PC-9 (cell line): Measurements from ENCODE around the gene ATP10A. TPM values are rescaled to one million over a fixed set of nuclear protein-coding genes. Genes with fewer than 3 reads are reported as not detected.

ENCODE experiments used
- BruUV-seq: library from RNA; stranded (reverse); fragments of 400-500 nt; replicated peaks from 2 replicates; lab custom pipeline; 2021; lab: Mats Ljungman, UMichigan
- CTCF ChIA-PET: fragments of 300-600 bp; sonication (Branson Sonifier 250); formaldehyde crosslinking; loops from one replicate; lab custom pipeline; 2022; ENCODE audit warnings: antibody characterized with exemption; lab: Charles Lee
- POLR2A ChIA-PET: fragments of 300-600 bp; sonication (Branson Sonifier 250); formaldehyde crosslinking; loops from one replicate; lab custom pipeline; 2022; ENCODE audit warnings: antibody characterized with exemption; ENCODE audit not compliant: unreplicated experiment; lab: Charles Lee
- DNase-seq, 2 experiments: peaks; one replicate each; pipeline versions ENCODE4 v3.0.0 to v3.0.0-alpha.2; 2015 to 2022; ENCODE audit warnings: mixed read lengths in 1 of 2
- H2AFZ ChIP-seq: fragments of 200-600 bp; sonication (generic); 2 replicates; pipeline ENCODE4 v1.8.1; 2017; ENCODE audit warnings: antibody characterized with exemption
- H3F3A ChIP-seq: fragments of 200-600 bp; sonication (generic); 2 replicates; pipeline ENCODE4 v1.8.1; 2017; ENCODE audit warnings: antibody characterized with exemption, mild to moderate bottlenecking, low read depth; ENCODE audit not compliant: insufficient read depth
- H3K27ac ChIP-seq: fragments of 200-600 bp; sonication (generic); 2 replicates; pipeline ENCODE4 v1.6.1; 2016; ENCODE audit warnings: mixed run types
- H3K27me3 ChIP-seq: fragments of 200-600 bp; sonication (generic); 2 replicates; pipeline ENCODE4 v1.6.1; 2016; ENCODE audit warnings: low read depth, mixed run types; ENCODE audit not compliant: insufficient read depth
- H3K36me3 ChIP-seq: fragments of 200-600 bp; sonication (generic); 2 replicates; pipeline ENCODE4 v1.6.1; 2016; ENCODE audit warnings: low read depth, mixed run types
- H3K4me1 ChIP-seq: fragments of 200-600 bp; sonication (generic); replicated peaks from 2 replicates; pipeline ENCODE4 v1.6.1; 2016; ENCODE audit warnings: mixed run types; ENCODE audit not compliant: insufficient read depth
- H3K4me2 ChIP-seq: fragments of 200-600 bp; sonication (generic); 2 replicates; pipeline ENCODE4 v1.6.1; 2017; ENCODE audit warnings: mixed run types
- H3K4me3 ChIP-seq: fragments of 200-600 bp; sonication (generic); 2 replicates; pipeline ENCODE4 v1.6.1; 2016; ENCODE audit warnings: mixed run types
- H3K79me2 ChIP-seq: fragments of 200-600 bp; sonication (generic); 2 replicates; pipeline ENCODE4 v1.6.1; 2017; ENCODE audit warnings: low read depth, mixed run types
- H3K9me2 ChIP-seq: fragments of 200-600 bp; sonication (generic); 2 replicates; pipeline ENCODE4 v1.8.1; 2017; ENCODE audit warnings: mild to moderate bottlenecking; ENCODE audit not compliant: insufficient read depth
- H3K9me3 ChIP-seq: fragments of 200-600 bp; sonication (generic); 2 replicates; pipeline ENCODE4 v1.8.1; 2016; ENCODE audit warnings: low read depth; ENCODE audit not compliant: insufficient read depth
- H4K20me1 ChIP-seq: fragments of 200-600 bp; sonication (generic); 2 replicates; pipeline ENCODE4 v1.8.1; 2017; ENCODE audit not compliant: insufficient read depth
- EZH2 ChIP-seq: fragments of 200-600 bp; sonication (generic); IDR thresholded peaks from 2 replicates; pipeline ENCODE4 v1.8.0; 2017; ENCODE audit warnings: antibody characterized with exemption, low read depth
- intact Hi-C: fragments of 100-400 bp; cut with micrococcal nuclease; formaldehyde crosslinking; loops from one replicate; pipeline ENCODE4 v1.10.0; 2022; ENCODE audit not compliant: unreplicated experiment
- total RNA-seq: library from RNA; stranded (reverse); gene quantifications from 2 replicates; pipeline ENCODE4 v1.2.3, GENCODE V29; 2021
- TF ChIP-seq, protein P1 (sequence below): fragments of 200-600 bp; sonication (generic); conservative IDR thresholded peaks from 2 replicates; pipeline ENCODE4 v1.6.1; 2017; ENCODE audit warnings: mixed run types, antibody characterized with exemption, mild to moderate bottlenecking, moderate library complexity

The ATP10A gene
- total RNA-seq, 1 experiment from 2014 or later, result not detected

DNA sequence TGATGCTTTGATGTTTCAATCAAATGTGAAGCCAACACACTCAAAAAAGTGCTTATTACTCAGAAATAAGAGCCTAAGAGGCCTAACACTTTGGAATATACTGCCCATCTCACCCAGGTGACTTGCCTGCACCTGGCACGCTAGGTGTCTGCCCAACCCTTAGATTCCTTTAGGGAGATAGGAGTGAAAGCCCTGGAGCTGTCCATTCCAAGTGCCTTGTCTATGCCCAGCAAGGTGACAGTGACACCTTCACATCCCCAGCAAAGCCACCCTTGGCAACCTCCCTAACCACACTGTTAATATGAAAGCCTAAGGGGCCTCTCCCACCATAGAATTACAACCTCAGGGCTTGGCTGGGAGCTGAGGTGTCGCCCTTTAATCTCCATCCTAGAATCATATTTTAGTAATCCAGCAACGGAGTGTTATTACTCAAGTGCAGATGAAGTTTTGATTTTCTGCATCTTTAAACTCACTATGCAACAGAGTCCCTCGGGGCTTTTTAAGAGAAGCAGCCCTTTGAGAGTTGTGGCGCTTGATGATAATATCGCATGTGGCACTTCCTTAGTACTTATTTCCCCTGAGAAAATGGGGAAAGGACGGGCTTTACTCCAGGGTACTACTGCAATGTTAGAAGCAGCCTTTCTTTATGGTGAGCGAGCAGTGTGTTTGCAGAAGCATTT, 24.8 kb downstream of the ATP10A start:
- Histone ChIP-seq H3K9me2 (no peaks in the 10 kb centered on the region), H3K9me3 (no peaks in the 10 kb centered on the region), H3K4me2 (no peak overlapping the region), H3K4me1 (no peaks in the 10 kb centered on the region), H3K36me3 (no peaks in the 10 kb centered on the region), H3K4me3 (no peak overlapping the region), H3K27ac (no peak overlapping the region), H3K27me3 (peaks cover 28% of the 10 kb centered on the region), H4K20me1 (no peaks in the 10 kb centered on the region), H3F3A (no peaks in the 10 kb centered on the region), H2AFZ (no peak overlapping the region), H3K79me2 (no peaks in the 10 kb centered on the region)
- DNase-seq, result no peak
- intact Hi-C loops, result no loop called here
- no peak for TF ChIP-seq EZH2
- TF ChIP-seq, protein P1, sequence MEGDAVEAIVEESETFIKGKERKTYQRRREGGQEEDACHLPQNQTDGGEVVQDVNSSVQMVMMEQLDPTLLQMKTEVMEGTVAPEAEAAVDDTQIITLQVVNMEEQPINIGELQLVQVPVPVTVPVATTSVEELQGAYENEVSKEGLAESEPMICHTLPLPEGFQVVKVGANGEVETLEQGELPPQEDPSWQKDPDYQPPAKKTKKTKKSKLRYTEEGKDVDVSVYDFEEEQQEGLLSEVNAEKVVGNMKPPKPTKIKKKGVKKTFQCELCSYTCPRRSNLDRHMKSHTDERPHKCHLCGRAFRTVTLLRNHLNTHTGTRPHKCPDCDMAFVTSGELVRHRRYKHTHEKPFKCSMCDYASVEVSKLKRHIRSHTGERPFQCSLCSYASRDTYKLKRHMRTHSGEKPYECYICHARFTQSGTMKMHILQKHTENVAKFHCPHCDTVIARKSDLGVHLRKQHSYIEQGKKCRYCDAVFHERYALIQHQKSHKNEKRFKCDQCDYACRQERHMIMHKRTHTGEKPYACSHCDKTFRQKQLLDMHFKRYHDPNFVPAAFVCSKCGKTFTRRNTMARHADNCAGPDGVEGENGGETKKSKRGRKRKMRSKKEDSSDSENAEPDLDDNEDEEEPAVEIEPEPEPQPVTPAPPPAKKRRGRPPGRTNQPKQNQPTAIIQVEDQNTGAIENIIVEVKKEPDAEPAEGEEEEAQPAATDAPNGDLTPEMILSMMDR, result no peak
- BruUV-seq, result no TSS peak
- CTCF ChIA-PET, result no interaction called here
- POLR2A ChIA-PET, result no interaction called here

DNA sequence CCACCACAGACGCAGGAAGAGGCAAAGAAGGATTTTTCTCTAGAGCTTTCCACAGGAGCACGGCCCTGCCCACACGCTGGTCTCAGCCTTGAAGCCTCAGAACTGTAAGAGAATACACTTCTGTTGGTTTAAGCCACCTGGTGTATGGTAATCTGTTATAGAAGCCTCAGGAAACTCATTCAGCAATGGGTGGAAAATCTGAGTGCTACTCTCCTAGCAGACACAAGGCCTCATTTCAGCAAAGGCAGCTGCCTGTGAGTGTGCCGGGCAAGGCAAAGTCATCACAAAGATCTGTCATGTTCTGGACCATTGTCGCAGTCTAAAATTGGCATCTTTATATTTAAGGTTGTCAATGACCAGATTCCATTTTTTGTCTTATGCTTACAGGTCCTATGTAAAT, 31.0 kb downstream of the ATP10A start:
- Histone ChIP-seq H3K79me2 (no peaks in the 10 kb centered on the region), H4K20me1 (no peaks in the 10 kb centered on the region), H3K27me3 (peaks cover 21% of the 10 kb centered on the region), H2AFZ (no peak overlapping the region), H3K4me1 (no peaks in the 10 kb centered on the region), H3K9me2 (no peaks in the 10 kb centered on the region), H3K4me3 (no peak overlapping the region), H3K36me3 (no peaks in the 10 kb centered on the region), H3F3A (no peaks in the 10 kb centered on the region), H3K9me3 (no peaks in the 10 kb centered on the region), H3K27ac (no peak overlapping the region), H3K4me2 (no peak overlapping the region)
- POLR2A ChIA-PET, result no interaction called here
- no TSS peak for BruUV-seq
- no peak for DNase-seq
- intact Hi-C loops, result no loop called here
- CTCF ChIA-PET, result no interaction called here
- TF ChIP-seq, protein P1, result no peak
- TF ChIP-seq EZH2, result no peak

DNA sequence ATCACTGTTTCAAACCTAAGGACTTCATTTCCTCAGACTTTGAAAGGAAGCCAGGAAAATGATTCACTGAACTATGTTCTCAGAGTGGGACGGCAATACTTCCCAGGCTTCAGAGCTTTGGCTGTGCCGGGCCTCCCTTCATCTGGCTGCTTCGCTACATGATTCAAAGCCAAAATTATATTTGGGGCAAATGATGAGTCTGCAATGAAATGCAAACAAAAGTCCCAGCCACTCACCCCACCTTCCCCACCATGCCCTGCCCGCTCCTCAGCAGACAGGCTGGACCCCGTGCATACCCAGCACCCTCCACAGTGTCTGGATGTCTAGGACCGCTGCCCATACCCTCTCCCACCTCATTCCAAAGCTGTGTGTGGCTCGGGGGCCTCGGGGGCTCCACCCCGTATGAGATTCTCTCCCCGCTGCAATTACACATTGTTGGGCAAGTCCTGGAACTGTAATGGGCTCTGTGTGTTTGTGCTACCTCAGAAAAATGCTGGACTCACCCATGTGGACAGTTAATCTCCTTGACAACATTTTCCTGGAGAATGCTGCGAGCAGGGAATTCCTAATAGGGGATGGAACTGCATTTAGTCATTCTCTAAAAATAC, 32.2 kb downstream of the ATP10A start:
- Histone ChIP-seq H3K4me3 (no peak overlapping the region), H4K20me1 (no peaks in the 10 kb centered on the region), H2AFZ (no peak overlapping the region), H3K9me3 (no peaks in the 10 kb centered on the region), H3K79me2 (no peaks in the 10 kb centered on the region), H3K27ac (no peak overlapping the region), H3K4me1 (no peaks in the 10 kb centered on the region), H3K36me3 (no peaks in the 10 kb centered on the region), H3K9me2 (no peaks in the 10 kb centered on the region), H3K27me3 (peaks cover 13% of the 10 kb centered on the region), H3F3A (no peaks in the 10 kb centered on the region), H3K4me2 (no peak overlapping the region)
- intact Hi-C loops, result no loop called here
- TF ChIP-seq, protein P1, result no peak
- no peak for TF ChIP-seq EZH2
- ChIA-PET POLR2A (no interaction called here), CTCF (no interaction called here)
- DNase-seq, result no peak
- BruUV-seq, result no TSS peak
